HUDEP-2 (cell line): ENCODE measurements around the gene TBX10.
"Not testable (repeated sequence)": the region's sequence is repeated elsewhere in the genome, so short reads cannot be mapped to it uniquely, and the experiment has no call there.

Source experiments
- DNase-seq, 76 experiments: peaks; one replicate each; lab custom pipeline; 2025; ENCODE audit not compliant: unreplicated experiment in 76 of 76; lab: John Stamatoyannopoulos, UW

Gene TBX10

DNA sequence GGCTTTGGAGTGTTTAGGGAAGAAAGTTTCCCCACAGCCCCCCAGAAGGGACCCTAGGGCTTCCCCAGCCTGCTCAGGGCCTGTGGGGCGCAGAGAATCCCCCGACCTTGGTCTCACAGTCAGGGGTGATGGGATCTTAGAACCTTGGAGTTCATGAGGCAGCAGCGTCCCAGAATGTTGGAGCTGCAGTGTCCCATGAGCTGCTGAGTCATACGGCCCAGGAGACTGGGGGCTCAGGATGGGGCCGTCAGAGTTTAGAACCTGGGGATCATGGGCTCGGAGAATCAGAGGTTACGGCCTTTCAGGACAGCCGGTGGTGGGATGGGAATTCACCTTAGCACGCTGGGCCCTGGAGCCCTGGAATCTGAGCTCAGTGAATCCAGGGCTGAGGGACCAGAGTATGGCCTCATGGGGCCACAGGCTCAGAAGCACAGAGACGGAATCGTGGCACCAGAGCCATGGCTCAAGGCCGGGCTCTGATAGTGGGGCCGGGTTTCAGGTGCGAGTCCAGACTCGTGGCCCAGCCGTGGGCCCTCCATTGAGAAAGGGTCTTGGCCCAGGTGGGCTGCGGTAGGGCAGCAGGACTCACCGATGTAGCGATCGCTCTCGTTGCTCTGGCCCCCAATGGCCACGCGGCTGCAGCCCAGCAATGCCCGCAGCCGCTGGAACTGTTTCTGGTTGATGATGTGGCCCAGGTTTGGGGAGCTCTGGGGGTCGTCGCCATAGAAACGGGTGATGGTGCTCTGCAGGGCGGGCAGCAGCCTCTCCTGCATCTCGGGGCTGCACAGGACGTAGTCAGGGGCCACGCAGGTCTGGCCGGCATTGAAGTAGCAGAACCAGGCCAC, 25.4 kb upstream of the TBX10 start:
- no peak for DNase-seq

DNA sequence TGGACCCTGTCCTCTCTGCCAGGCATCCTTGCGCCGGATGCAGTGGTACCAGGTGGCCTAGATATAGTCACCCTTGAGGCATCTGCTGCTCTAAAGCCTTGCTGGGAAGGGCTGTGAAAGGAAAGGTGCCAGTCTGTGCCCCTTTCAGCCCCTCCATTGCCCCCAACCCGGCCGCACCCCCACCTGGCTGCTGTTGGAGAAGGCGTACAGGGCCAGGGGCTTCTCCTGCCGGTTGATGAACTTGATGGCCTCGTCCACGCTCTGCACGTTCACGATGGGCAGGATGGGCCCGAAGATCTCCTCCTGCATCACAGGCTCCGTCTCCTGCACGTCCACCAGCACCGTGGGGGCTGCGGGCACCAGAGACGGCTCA, 24.6 kb upstream of the TBX10 start:
- DNase-seq = no peak

- DNase-seq = no peak
Observed at GRCh38 chr11:67663532-67664212, 24.1 kb upstream of the TBX10 start.

DNA sequence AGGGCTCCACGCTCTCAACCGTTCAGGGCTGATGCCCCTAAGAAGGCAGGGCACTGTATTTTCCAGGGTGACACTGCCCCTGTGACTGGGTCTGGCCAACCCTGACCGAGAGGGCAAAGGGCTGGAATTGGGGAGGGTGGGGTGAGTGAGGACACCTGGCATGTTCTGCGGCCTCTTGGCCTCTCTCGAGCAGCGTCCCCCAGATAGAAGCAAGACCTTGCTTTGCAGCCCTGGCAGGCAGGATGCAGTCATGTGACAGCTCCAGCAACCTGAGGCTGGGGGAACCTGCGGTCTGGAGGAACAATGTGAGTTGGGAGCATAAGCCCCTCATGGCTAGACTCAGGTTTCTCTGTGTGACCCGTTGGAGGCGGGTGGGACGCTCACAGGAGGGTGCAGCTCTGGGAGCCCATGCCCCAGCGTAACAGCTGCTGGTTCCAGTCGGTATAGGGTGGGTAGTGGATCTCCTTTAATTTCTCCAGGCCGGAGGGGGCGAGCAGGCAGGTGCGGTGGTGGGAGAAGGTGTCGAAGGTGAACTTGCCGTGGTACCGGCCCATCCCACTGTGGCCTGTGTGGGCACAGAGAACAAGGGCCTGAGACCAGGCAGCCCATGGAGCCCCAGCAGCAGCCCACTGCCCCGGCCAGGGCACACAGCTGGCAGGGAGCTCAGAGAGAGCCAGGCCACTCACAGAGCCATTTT, 23.4 kb upstream of the TBX10 start:
- DNase-seq = no peak

GRCh38 chr11:67662142-67662834, 22.7 kb upstream of the TBX10 start:
- no peak for DNase-seq

- not testable (repeated sequence) for DNase-seq
Observed at GRCh38 chr11:67660752-67661151, 21.2 kb upstream of the TBX10 start.

DNA sequence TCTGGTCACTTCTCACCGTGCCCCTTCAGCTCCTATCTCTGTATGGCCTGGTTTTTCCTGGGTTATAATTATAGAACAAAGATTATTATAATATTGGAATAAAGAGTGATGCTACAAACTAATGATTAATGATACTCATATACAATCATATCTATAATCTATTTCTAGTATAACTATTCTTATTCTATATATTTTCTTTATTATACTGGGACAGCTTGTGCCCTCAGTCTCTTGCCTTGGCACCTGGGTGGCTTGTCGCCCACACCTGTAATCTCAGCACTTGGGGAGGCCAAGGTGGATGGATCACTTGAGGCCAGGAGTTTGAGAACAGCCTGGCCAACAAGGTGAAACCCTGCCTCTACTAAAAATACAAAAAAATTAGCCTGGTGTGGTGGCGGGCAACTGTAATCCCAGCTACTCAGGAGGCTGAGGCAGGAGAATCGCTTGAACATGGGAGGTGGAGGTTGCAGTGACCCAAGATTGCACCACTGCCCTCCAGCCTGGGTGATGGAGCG, 20.1 kb upstream of the TBX10 start:
- DNase-seq = not testable (repeated sequence)

- no peak for DNase-seq
Observed at GRCh38 chr11:67657300-67657699, 17.7 kb upstream of the TBX10 start.

DNA sequence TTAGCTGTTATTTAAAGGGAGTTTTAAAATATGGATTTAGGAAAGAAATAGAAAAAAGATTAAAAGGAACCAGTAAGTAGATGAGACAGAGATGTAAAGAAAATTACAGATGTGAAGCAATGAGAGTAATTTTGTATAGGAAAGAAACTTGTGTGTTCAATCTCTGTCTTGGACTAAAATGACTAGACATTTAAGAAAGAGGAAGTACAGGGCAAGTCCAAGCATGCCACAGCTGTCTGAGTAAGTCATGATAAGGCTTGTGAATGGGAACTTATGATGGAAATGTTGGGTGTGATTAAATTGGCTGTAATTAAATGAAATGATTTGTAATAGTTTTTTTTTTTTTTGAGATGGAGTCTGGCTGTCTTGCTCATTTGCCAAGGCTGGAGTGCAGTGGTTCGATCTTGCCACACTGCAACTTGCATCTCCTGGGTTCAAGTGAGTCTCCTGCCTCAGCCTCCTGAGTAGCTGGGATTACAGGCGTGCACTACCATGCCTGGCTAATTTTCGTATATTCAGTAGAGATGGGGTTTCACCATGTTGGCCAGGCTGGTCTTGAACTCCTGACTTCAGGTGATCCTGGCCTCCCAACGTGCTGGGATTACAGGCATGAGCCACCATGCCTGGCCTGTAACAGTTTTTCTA, 16.8 kb upstream of the TBX10 start:
- DNase-seq = peak in 3 of 76 experiments; percentile 3 to 49 (median 11)

DNA sequence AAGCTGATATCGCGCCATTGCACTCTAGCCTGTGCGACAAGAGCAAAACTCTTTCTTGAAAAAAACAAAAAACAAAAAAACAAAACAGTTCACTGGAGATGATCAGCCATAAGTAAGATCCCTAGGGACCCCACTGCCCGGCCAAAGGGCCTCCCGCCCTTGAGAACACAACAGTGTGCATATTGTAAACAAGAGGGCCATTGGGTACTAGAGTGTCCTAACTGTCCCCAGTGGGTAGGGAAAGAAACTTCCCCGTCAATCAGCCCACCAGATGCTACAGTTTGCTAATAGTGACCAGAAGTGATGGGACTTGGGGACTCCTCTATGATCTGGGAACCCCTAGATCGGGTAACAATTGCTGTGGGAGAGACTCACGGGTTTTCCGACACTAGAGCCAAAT, 14.7 kb upstream of the TBX10 start:
- DNase-seq = no peak

- no peak for DNase-seq
Observed at GRCh38 chr11:67652965-67653845, 13.6 kb upstream of the TBX10 start.

GRCh38 chr11:67651976-67652781, 12.6 kb upstream of the TBX10 start:
- no peak for DNase-seq

GRCh38 chr11:67649634-67650510, 10.3 kb upstream of the TBX10 start:
- no peak for DNase-seq

DNA sequence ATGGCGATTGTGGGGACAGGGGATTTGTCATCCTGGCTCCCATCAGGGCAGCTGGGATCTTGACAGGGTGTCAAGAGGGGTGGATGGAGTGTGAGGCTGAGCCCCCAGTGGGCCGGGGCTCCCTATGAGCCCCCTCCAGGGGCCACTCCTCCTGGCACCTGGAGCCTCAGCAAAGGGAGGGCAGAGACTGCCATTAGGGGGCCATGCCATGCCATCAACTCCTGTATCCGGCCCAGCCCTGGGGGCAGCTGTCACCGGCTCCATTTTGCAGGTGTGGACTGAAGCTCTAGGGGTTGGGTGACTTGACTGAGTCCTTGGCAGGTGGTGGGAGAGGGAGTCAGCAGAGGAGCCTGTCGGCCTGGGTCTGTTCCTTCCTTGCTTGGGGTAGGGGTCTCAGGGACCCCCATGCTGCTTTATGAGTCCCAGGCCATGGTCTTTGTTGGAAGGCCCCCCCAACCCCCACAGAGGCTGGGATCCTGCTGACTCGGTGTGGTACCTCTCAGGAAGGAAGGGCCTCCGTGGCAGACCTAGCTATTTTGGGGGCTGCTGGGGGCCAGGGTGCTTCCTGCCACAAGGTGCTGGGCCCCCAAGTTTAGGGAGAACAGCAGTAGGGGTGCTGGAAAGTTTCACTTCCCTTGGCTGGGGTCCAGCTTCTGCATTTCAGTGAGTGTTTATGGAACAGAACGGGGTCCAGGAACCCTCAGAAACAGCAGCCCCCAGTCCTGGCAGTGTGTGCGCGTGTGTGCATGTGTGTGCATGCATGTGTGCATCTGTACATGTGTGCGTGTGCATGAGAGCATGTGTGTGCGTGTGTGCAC, 9.4 kb upstream of the TBX10 start:
- no peak for DNase-seq

DNA sequence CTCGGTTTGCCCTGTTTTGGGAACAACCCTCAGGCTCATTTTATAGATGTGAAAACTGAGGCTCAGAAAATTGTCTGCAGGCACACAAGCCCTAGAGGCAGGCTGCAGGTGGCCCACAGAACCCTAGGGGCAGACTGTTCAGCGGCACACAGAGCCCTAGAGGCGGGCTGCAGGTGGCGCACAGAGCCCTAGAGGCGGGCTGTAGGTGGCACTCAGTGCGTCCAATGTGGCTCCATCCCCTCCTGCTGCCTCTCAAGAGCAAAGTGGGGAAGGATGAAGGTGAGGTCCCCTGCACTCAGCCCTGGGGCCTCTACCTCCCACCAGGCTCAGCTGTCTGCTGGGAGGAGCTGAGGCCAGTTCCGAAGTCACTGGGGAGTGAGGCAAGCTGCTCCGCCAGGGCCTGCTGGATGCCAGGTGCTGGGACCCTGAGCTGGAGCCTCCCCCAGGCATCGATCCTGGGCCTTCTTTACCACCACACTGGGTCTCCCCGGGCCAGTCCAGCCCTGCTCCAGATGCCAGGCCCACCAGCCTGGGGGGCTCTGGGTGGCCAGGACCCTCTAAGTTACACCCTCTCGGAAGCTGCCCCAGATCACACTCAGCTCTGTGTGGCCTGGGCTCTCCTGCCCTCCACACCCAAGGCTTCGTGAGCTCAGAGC, 8.7 kb upstream of the TBX10 start:
- DNase-seq = peak in 49 of 76 experiments; percentile 6 to 66 (median 26)

- DNase-seq = no peak
Observed at GRCh38 chr11:67647471-67647870, 7.9 kb upstream of the TBX10 start.
